ENCODE measurements around the gene HNMT. TPM values are rescaled to one million over a fixed set of nuclear protein-coding genes. Genes with fewer than 3 reads are reported as not detected.
"Not testable (repeated sequence)": the region's sequence is repeated elsewhere in the genome, so short reads cannot be mapped to it uniquely, and the experiment has no call there.

HNMT gene
- 90.4 TPM for total RNA-seq

GRCh38 chr2:137964066-137964858, at the start of gene HNMT:
Gene HNMT, plus strand, starts transcription at chr2:137964473. Its CDS starts 19 bp downstream, at chr2:137964492.
- DNase-seq (ENCODE audit: low spot score): no peak

GRCh38 chr2:137921105-137921880, 43.0 kb upstream of the HNMT start:
- no peak for DNase-seq (ENCODE audit: low spot score)

GRCh38 chr2:137922171-137922570, 42.1 kb upstream of the HNMT start:
- DNase-seq (ENCODE audit: low spot score): not testable (repeated sequence)

GRCh38 chr2:137924019-137924418, 40.3 kb upstream of the HNMT start:
- DNase-seq (ENCODE audit: low spot score): no peak

GRCh38 chr2:137925599-137925998, 38.7 kb upstream of the HNMT start:
- no peak for DNase-seq (ENCODE audit: low spot score)

GRCh38 chr2:137927846-137928245, 36.4 kb upstream of the HNMT start:
- no peak for DNase-seq (ENCODE audit: low spot score)

GRCh38 chr2:137928547-137929518, 35.4 kb upstream of the HNMT start:
- no peak for DNase-seq (ENCODE audit: low spot score)

GRCh38 chr2:137929519-137929916, 34.8 kb upstream of the HNMT start:
- no peak for DNase-seq (ENCODE audit: low spot score)

- no peak for DNase-seq (ENCODE audit: low spot score)
Measured at GRCh38 chr2:137930146-137930545, 34.1 kb upstream of the HNMT start.

GRCh38 chr2:137935591-137935990, 28.7 kb upstream of the HNMT start:
- no peak for DNase-seq (ENCODE audit: low spot score)

GRCh38 chr2:137937246-137937645, 27.0 kb upstream of the HNMT start:
- DNase-seq (ENCODE audit: low spot score): no peak

GRCh38 chr2:137937778-137938177, 26.5 kb upstream of the HNMT start:
- no peak for DNase-seq (ENCODE audit: low spot score)

GRCh38 chr2:137938204-137938603, 26.1 kb upstream of the HNMT start:
- DNase-seq (ENCODE audit: low spot score): no peak

- no peak for DNase-seq (ENCODE audit: low spot score)
Measured at GRCh38 chr2:137939026-137939425, 25.2 kb upstream of the HNMT start.

GRCh38 chr2:137940154-137940553, 24.1 kb upstream of the HNMT start:
- no peak for DNase-seq (ENCODE audit: low spot score)

- DNase-seq (ENCODE audit: low spot score): no peak
Measured at GRCh38 chr2:137942037-137942832, 22.0 kb upstream of the HNMT start.

- DNase-seq (ENCODE audit: low spot score): no peak
Measured at GRCh38 chr2:137942833-137943677, 21.2 kb upstream of the HNMT start.

GRCh38 chr2:137943678-137944347, 20.5 kb upstream of the HNMT start:
- DNase-seq (ENCODE audit: low spot score): no peak

- DNase-seq (ENCODE audit: low spot score): no peak
Measured at GRCh38 chr2:137944714-137945113, 19.6 kb upstream of the HNMT start.

- DNase-seq (ENCODE audit: low spot score): no peak
Measured at GRCh38 chr2:137945229-137945628, 19.0 kb upstream of the HNMT start.

All from ureter (tissue), 1 donor.